Natural killer cell (primary cell): ENCODE data around the gene PIP5K1B. TPM values are rescaled to one million over a fixed set of nuclear protein-coding genes. Genes with fewer than 3 reads are reported as not detected.

ENCODE experiments used
- ATAC-seq, 3 donors: fragments of 150-1000 bp in 2 of 3; fragments of 200-7000 bp in 1 of 3; cut with Tn5 transposase; 1 replicate in 1 of 3; 2 replicates in 2 of 3; pipeline ENCODE4 v1.10.0; 2021; ENCODE audit warnings: mild to moderate bottlenecking in 2 of 3, moderate library complexity in 2 of 3
- DNase-seq, 2 donors: peaks; one replicate each; pipeline versions ENCODE4 v3.0.0 to v3.0.0-alpha.2; 2013 to 2021; ENCODE audit warnings: mixed read lengths in 1 of 2
- H3K27ac ChIP-seq: one replicate; pipeline ENCODE4 v1.5.1; 2013; ENCODE audit warnings: mild to moderate bottlenecking, low read length
- H3K27me3 ChIP-seq: one replicate; pipeline ENCODE4 v1.6.1; 2013; ENCODE audit warnings: low read length; ENCODE audit not compliant: control insufficient read depth, insufficient read depth
- H3K36me3 ChIP-seq: one replicate; pipeline ENCODE4 v1.6.1; 2013; ENCODE audit warnings: low read length; ENCODE audit not compliant: control insufficient read depth, insufficient read depth
- H3K4me1 ChIP-seq: one replicate; pipeline ENCODE4 v1.6.1; 2013; ENCODE audit warnings: low read length; ENCODE audit not compliant: control insufficient read depth, insufficient read depth
- H3K4me3 ChIP-seq: one replicate; pipeline ENCODE4 v1.5.1; 2013; ENCODE audit warnings: low read length
- H3K9me3 ChIP-seq: one replicate; pipeline ENCODE4 v1.6.1; 2013; ENCODE audit warnings: low read length; ENCODE audit not compliant: control insufficient read depth, insufficient read depth
- H3K27ac Mint-ChIP-seq, 2 donors: one replicate each; pipeline ENCODE4 v1.8.0; 2022; ENCODE audit warnings: mild to moderate bottlenecking in 2 of 2, mixed read lengths in 2 of 2, moderate library complexity in 1 of 2
- H3K27me3 Mint-ChIP-seq, 2 donors: one replicate each; pipeline ENCODE4 v1.8.0; 2022; ENCODE audit warnings: low read depth in 2 of 2, mixed read lengths in 2 of 2
- H3K36me3 Mint-ChIP-seq: one replicate; pipeline ENCODE4 v1.8.0; 2022; ENCODE audit warnings: mixed read lengths
- H3K4me1 Mint-ChIP-seq, 2 donors: one replicate each; pipeline ENCODE4 v1.8.0; 2022; ENCODE audit warnings: mixed read lengths in 2 of 2
- H3K4me3 Mint-ChIP-seq: one replicate; pipeline ENCODE4 v1.8.0; 2022; ENCODE audit warnings: mild to moderate bottlenecking, moderate library complexity, mixed read lengths
- H3K9me3 Mint-ChIP-seq, 2 donors: one replicate each; pipeline ENCODE4 v1.8.0; 2022; ENCODE audit warnings: mixed read lengths in 2 of 2
- WGBS: methylation state at CpG from one replicate; pipeline ENCODE4 v1.1.7; 2013; ENCODE audit warnings: missing lambda C conversion rate; ENCODE audit not compliant: insufficient coverage; 5-methylcytosine and 5-hydroxymethylcytosine counted together
- intact Hi-C: fragments of 100-400 bp; cut with micrococcal nuclease; formaldehyde crosslinking; loops from one replicate; pipeline ENCODE4 v1.14.2; 2022
- total RNA-seq, 4 donors: library from RNA; stranded (reverse); fragments of 120-200 nt in 1 of 4; gene quantifications; one replicate each; pipeline versions ENCODE4 v1.2.3 to v1.2.4, GENCODE V29; 2013 to 2022
- TF ChIP-seq, protein P1 (sequence below): fragments of 200-600 bp; IDR thresholded peaks from one replicate; pipeline ENCODE4 v1.8.0; 2022; ENCODE audit warnings: antibody characterized with exemption

Gene PIP5K1B
- total RNA-seq, 3 donors from 2014 or later (not counting 1 experiment from before 2014, with no cell fraction given), result 0.73 to 3.4 (median 1.3) TPM

DNA sequence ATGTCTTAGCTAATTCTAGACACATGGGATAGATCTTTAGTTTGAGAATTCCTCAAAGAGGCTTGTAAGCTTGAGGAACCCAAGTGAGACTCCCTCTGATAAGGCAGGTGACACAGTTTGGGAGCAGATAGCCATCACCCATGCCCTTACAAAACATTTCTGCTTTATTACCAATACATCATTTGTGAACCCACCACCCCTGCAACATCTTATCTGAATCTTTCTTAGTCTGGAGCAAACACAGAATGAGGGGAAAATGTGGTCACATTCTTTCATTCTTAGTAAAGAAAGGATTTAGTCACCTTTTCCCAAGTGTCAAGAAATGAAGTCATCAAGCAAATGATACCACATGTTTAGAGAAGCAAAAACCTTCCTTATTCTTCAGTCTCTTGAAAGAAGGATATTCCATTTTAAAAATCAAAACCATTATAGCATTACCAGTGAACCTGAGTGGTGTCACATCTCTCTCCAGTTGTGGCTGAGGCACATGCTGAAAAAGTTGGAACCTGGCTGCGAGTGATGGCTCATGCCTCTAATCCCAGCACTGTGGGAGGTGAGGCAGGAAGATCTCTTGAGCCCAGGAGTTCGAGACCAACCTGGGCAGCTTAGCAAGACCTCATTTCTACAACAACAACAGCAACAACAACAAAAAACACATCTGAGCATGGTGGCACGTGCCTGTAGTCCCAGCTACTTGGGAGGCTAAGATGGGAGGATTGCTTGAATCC lies 243.0 kb downstream of the PIP5K1B start:
- peaks cover 12 to 20% of the 10 kb centered on the region in 2 donors for H3K27me3 Mint-ChIP-seq
- no peak overlapping the region for H3K27ac Mint-ChIP-seq

DNA sequence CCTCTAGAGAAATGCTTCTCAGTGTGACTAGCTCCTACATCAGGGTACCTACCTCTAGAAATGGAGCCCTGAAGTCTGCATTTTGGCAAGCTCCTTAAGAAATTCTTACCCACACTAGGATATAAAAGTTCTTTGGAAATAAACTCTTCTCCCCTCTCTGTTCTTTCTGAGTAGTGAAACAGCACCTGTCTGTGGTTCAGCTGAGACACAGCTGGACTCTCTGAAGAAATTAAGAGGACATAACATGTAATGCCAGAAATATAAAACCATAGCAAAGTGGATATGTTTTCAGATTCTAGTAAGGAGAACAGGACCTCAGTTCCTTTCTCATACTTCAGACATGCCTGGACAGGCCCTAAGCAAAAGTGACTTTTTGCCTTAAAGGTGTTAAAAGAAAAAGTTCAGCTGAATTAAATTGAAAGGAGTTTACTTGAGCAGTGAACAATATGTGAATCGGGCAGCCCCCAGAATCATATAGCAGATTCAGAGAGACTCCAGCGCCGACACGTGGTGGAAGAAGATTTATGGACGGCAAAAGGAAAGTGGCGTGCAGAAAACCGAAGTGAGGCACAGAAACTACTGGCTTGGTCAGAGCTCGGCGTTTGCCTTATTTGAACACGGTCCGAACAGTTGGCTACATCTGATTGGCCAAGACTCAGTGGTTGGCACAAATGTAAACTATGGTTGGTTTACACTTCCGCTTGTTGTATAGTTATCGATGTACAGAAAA lies 244.4 kb downstream of the PIP5K1B start:
- Mint-ChIP-seq H3K27ac (no peak overlapping the region), H3K4me1 (peaks cover 0 to 4% of the 10 kb centered on the region in 2 donors), H3K36me3 (no peaks in the 10 kb centered on the region), H3K4me3 (no peak overlapping the region), H3K27me3 (peaks cover 12 to 23% of the 10 kb centered on the region in 2 donors), H3K9me3 (no peaks in the 10 kb centered on the region)
- DNase-seq, result peak in 1 of 2 donors; percentile 47
- Histone ChIP-seq H3K36me3 (no peaks in the 10 kb centered on the region), H3K9me3 (no peaks in the 10 kb centered on the region), H3K4me1 (no peaks in the 10 kb centered on the region), H3K27me3 (no peaks in the 10 kb centered on the region), H3K4me3 (no peak overlapping the region), H3K27ac (no peak overlapping the region)
- intact Hi-C loops, result no loop called here
- no peak for ATAC-seq
- 81% methylated on average over 13 of the region's 13 CpGs for WGBS
- TF ChIP-seq, protein P1, sequence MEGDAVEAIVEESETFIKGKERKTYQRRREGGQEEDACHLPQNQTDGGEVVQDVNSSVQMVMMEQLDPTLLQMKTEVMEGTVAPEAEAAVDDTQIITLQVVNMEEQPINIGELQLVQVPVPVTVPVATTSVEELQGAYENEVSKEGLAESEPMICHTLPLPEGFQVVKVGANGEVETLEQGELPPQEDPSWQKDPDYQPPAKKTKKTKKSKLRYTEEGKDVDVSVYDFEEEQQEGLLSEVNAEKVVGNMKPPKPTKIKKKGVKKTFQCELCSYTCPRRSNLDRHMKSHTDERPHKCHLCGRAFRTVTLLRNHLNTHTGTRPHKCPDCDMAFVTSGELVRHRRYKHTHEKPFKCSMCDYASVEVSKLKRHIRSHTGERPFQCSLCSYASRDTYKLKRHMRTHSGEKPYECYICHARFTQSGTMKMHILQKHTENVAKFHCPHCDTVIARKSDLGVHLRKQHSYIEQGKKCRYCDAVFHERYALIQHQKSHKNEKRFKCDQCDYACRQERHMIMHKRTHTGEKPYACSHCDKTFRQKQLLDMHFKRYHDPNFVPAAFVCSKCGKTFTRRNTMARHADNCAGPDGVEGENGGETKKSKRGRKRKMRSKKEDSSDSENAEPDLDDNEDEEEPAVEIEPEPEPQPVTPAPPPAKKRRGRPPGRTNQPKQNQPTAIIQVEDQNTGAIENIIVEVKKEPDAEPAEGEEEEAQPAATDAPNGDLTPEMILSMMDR, result no peak

More for the DNA sequence above, 243.0 kb downstream of the PIP5K1B start:
- no peak overlapping the region for H3K27ac ChIP-seq
- ATAC-seq (no peak), DNase-seq (no peak)
- H3K36me3 ChIP-seq, result no peaks in the 10 kb centered on the region
- H3K9me3 ChIP-seq, result no peaks in the 10 kb centered on the region
- intact Hi-C loops, result no loop called here
- TF ChIP-seq, protein P1, result no peak
- no peak overlapping the region for H3K4me3 ChIP-seq
- 67% methylated on average over 1 of the region's 3 CpGs for WGBS
- no peaks in the 10 kb centered on the region for H3K27me3 ChIP-seq
- no peaks in the 10 kb centered on the region for H3K4me1 ChIP-seq
- Mint-ChIP-seq H3K36me3 (no peaks in the 10 kb centered on the region), H3K4me1 (peaks cover 0 to 4% of the 10 kb centered on the region in 2 donors), H3K9me3 (no peaks in the 10 kb centered on the region), H3K4me3 (no peak overlapping the region)

DNA sequence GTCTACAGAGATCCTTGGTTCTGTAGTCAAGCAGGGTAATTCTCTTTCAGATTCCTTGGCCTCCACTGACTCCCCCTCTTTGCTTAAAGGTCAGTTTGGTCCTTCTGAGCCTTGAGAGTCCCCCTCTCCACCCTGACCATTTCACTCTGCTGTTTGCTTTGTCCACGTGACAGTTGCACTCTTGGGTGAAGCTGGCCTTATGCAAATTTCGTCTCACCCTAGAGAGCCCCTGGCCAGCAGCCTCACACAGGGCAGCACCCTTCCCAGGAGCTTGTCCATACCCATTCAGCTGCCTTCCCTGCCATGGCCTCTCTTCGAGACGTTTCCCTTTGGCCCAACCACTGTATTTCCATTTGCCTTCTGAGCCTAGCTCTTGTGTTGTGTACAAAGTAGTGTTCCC lies 245.1 kb downstream of the PIP5K1B start:
- intact Hi-C loops, result no loop called here
- Mint-ChIP-seq H3K36me3 (no peaks in the 10 kb centered on the region), H3K4me1 (peaks cover under 1 to 4% of the 10 kb centered on the region in 2 donors), H3K27ac (no peak overlapping the region), H3K27me3 (peaks cover 12 to 23% of the 10 kb centered on the region in 2 donors), H3K4me3 (no peak overlapping the region), H3K9me3 (no peaks in the 10 kb centered on the region)
- ATAC-seq, result no peak
- no peaks in the 10 kb centered on the region for H3K27me3 ChIP-seq
- TF ChIP-seq, protein P1, result no peak
- no peaks in the 10 kb centered on the region for H3K9me3 ChIP-seq
- H3K4me3 ChIP-seq, result no peak overlapping the region
- DNase-seq, result no peak
- H3K27ac ChIP-seq, result no peak overlapping the region
- WGBS, result 85% methylated on average over 4 of the region's 4 CpGs
- H3K36me3 ChIP-seq, result no peaks in the 10 kb centered on the region
- H3K4me1 ChIP-seq, result no peaks in the 10 kb centered on the region
